Activated T-cell treated with anti-CD3 and anti-CD28 coated beads for 1 hour (primary cell): ENCODE data around the gene ZDHHC14.

Experiments used
- DNase-seq: peaks from one replicate; pipeline ENCODE4 v3.0.0-alpha.2; 2020; ENCODE audit warnings: low read depth

Gene ZDHHC14

GRCh38 chr6:157723376-157723775 is 342.4 kb downstream of the ZDHHC14 start:
- no peak for DNase-seq

- DNase-seq = no peak
Observed at GRCh38 chr6:157724138-157724820, 343.3 kb downstream of the ZDHHC14 start.

GRCh38 chr6:157724960-157725741 is 344.2 kb downstream of the ZDHHC14 start:
- no peak for DNase-seq

GRCh38 chr6:157725836-157726235 is 344.8 kb downstream of the ZDHHC14 start:
- no peak for DNase-seq

- no peak for DNase-seq
Observed at GRCh38 chr6:157726892-157727628, 346.1 kb downstream of the ZDHHC14 start.
